Activated naive CD4-positive, alpha-beta T cell treated with anti-CD3 and anti-CD28 coated beads for 36 hours (primary cell): ENCODE measurements around the gene N4BP2. TPM values are rescaled to one million over a fixed set of nuclear protein-coding genes. Genes with fewer than 3 reads are reported as not detected.
"Not testable (repeated sequence)": the region's sequence is repeated elsewhere in the genome, so short reads cannot be mapped to it uniquely, and the experiment has no call there.

Experiments used
- CTCF ChIA-PET: fragments of 350-600 bp; sonication (Branson Sonifier 250); formaldehyde crosslinking; loops from one replicate; lab custom pipeline; 2021; ENCODE audit warnings: antibody characterized with exemption; lab: Charles Lee
- DNase-seq: peaks from one replicate; pipeline ENCODE4 v3.0.0-alpha.2; 2020
- H3K27ac Mint-ChIP-seq: one replicate; pipeline ENCODE4 v1.8.0; 2021; ENCODE audit warnings: mild to moderate bottlenecking, mixed read lengths
- H3K27me3 Mint-ChIP-seq: one replicate; pipeline ENCODE4 v1.8.0; 2021; ENCODE audit warnings: low read depth, mixed read lengths
- H3K36me3 Mint-ChIP-seq: one replicate; pipeline ENCODE4 v1.8.0; 2021; ENCODE audit warnings: low read depth, mixed read lengths
- H3K4me1 Mint-ChIP-seq: one replicate; pipeline ENCODE4 v1.8.0; 2021; ENCODE audit warnings: low read depth, mixed read lengths
- H3K4me3 Mint-ChIP-seq: one replicate; pipeline ENCODE4 v1.8.0; 2021; ENCODE audit warnings: mild to moderate bottlenecking, moderate library complexity, mixed read lengths
- H3K9me3 Mint-ChIP-seq: one replicate; pipeline ENCODE4 v1.8.0; 2021; ENCODE audit warnings: mixed read lengths
- intact Hi-C: fragments of 100-400 bp; cut with micrococcal nuclease; formaldehyde crosslinking; loops from one replicate; pipeline ENCODE4 v1.15.1; 2023
- total RNA-seq, 2 experiments: library from RNA; stranded (reverse); gene quantifications; one replicate each; pipeline ENCODE4 v1.2.3, GENCODE V29; 2021

N4BP2 gene
- total RNA-seq, 2 experiments from 2014 or later: 17.5 to 18.8 TPM

GRCh38 chr4:40134206-40134917 lies 77.7 kb downstream of the N4BP2 start:
- Mint-ChIP-seq H3K27me3 (no peaks in the 10 kb centered on the region), H3K36me3 (peaks cover 19% of the 10 kb centered on the region), H3K27ac (no peak overlapping the region), H3K4me3 (no peak overlapping the region), H3K4me1 (peaks cover 7% of the 10 kb centered on the region), H3K9me3 (no peaks in the 10 kb centered on the region)
- intact Hi-C loops: no loop called here
- CTCF ChIA-PET: no interaction called here
- DNase-seq: no peak

- H3K4me1 Mint-ChIP-seq, H3K9me3 Mint-ChIP-seq, H3K4me3 Mint-ChIP-seq, H3K27ac Mint-ChIP-seq, intact Hi-C loops, H3K27me3 Mint-ChIP-seq, DNase-seq: not testable (repeated sequence)
- CTCF ChIA-PET: interaction anchor here (0.6 kb wide), 1 partner anchor 190 kb away, joined by 3 read pairs; no protein-coding TSS in a partner anchor
- H3K36me3 Mint-ChIP-seq: peaks cover 19% of the 10 kb centered on the region
Measured at GRCh38 chr4:40136202-40136601, 79.6 kb downstream of the N4BP2 start.

DNA sequence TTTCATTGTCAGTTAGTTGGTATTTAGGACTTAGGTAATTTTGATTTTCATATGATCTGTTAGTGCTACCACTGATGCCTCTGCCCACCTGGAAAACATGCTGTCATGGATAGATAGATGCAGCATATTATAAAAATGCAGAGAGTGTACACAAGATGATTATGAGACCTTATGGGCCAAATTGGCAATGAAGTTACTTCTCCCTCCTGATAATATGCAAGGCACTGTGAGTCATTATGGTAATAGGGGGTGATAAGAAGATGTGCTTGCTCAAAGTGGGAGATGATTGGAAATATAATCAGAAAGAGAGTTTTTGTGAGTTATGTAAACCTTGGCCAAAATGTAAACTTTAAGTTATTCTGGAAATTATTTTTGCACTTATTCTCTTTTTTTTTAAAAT lies 83.5 kb downstream of the N4BP2 start:
- H3K27me3 Mint-ChIP-seq: no peaks in the 10 kb centered on the region
- peaks cover 16% of the 10 kb centered on the region for H3K4me1 Mint-ChIP-seq
- intact Hi-C loops: no loop called here
- H3K4me3 Mint-ChIP-seq: no peak overlapping the region
- peaks cover 18% of the 10 kb centered on the region for H3K36me3 Mint-ChIP-seq
- H3K27ac Mint-ChIP-seq: no peak overlapping the region
- H3K9me3 Mint-ChIP-seq: no peaks in the 10 kb centered on the region
- CTCF ChIA-PET: no interaction called here
- no peak for DNase-seq

GRCh38 chr4:40140597-40140996 lies 83.9 kb downstream of the N4BP2 start:
- DNase-seq, intact Hi-C loops, CTCF ChIA-PET, H3K27ac Mint-ChIP-seq, H3K27me3 Mint-ChIP-seq, H3K4me3 Mint-ChIP-seq, H3K9me3 Mint-ChIP-seq: not testable (repeated sequence)
- H3K36me3 Mint-ChIP-seq: peaks cover 16% of the 10 kb centered on the region
- H3K4me1 Mint-ChIP-seq: peaks cover 16% of the 10 kb centered on the region

DNA sequence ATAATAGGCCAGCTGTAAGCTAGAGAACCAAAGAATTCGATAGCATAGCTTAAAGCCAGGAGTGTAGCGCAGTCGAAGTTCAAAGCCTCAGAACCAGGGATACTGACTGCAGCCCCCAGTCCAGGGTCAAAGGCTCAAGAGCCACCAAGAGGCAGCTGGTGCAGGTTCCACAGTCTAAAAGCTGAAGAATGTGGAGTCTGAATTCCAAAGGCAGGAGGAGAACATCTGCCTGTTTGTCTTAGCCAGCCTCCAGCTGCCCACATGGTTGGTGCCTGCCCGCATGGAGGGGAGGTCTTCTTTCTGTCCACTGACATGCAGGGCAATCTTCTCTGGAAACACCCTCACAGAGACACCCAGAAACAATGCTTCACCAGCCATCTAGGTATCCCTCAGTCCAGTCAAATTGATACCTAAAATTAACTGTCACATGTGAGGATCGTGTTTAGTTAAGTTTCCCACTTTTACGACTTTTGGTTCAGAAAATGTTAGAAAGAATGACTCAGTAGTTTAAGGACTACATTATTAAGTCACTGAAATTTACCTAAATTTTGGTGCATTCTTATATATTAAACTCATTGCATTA lies 87.4 kb downstream of the N4BP2 start:
- Mint-ChIP-seq H3K27me3 (no peaks in the 10 kb centered on the region), H3K9me3 (no peaks in the 10 kb centered on the region), H3K4me3 (no peak overlapping the region), H3K36me3 (peaks cover 6% of the 10 kb centered on the region), H3K4me1 (peaks cover 9% of the 10 kb centered on the region), H3K27ac (no peak overlapping the region)
- CTCF ChIA-PET: interaction anchor here (0.8 to 1.1 kb wide), 3 partner anchors 8 to 181 kb away, joined by 3 to 4 read pairs (median 3); no protein-coding TSS in a partner anchor
- DNase-seq: no peak
- intact Hi-C loops: no loop called here

- H3K4me1 Mint-ChIP-seq: peaks cover 9% of the 10 kb centered on the region
- no peaks in the 10 kb centered on the region for H3K9me3 Mint-ChIP-seq
- intact Hi-C loops: no loop called here
- no peak overlapping the region for H3K27ac Mint-ChIP-seq
- no peak for DNase-seq
- CTCF ChIA-PET: no interaction called here
- no peaks in the 10 kb centered on the region for H3K27me3 Mint-ChIP-seq
- no peak overlapping the region for H3K4me3 Mint-ChIP-seq
- H3K36me3 Mint-ChIP-seq: peaks cover 8% of the 10 kb centered on the region
Measured at GRCh38 chr4:40144716-40145115, 88.1 kb downstream of the N4BP2 start.

DNA sequence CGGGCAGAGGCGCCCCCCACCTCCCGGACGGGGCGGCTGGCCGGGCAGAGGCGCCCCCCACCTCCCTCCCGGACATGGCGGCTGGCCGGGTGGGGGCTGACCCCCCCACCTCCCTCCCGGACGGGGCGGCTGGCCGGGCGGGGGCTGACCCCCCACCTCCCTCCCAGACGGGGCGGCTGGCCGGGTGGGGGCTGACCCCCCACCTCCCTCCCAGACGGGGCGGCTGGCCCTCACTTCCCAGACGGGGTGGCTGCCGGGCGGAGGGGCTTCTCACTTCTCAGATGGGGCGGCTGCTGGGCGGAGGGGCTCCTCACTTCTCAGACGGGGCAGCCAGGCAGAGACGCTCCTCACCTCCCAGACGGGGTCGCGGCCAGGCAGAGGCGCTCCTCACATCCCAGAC lies 90.8 kb downstream of the N4BP2 start:
- CTCF ChIA-PET, H3K27me3 Mint-ChIP-seq, DNase-seq, H3K4me3 Mint-ChIP-seq, H3K27ac Mint-ChIP-seq, intact Hi-C loops: not testable (repeated sequence)
- Mint-ChIP-seq H3K9me3 (peaks cover 12% of the 10 kb centered on the region), H3K4me1 (peaks cover 27% of the 10 kb centered on the region), H3K36me3 (peaks cover 24% of the 10 kb centered on the region)

DNA sequence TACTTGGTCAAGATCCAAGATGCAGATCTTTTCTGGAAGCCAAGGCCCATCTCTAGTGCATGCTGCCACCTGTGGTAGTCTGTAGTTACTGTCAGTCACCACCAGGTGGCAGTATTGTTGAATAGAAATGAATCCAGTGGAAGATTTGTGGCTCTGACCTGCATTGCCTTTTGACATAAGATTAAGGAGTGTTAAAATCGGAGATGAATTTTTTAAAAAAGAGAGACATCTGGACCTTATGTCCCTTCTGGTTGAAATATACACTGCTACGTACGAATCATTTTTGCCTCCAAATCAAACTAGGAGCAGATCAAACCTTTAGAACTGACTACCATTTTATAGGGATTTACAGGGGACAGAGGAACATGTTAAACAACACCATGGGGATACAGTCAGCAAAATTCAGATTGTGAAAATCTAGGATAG lies 93.3 kb downstream of the N4BP2 start:
- no peaks in the 10 kb centered on the region for H3K27me3 Mint-ChIP-seq
- H3K4me1 Mint-ChIP-seq: peaks cover 36% of the 10 kb centered on the region
- H3K27ac Mint-ChIP-seq: peak overlapping the region; percentile 70
- intact Hi-C loops: loop anchor here (1.0 to 5.0 kb wide), 10 partner anchors 41 to 692 kb away; partner anchors contain the start of gene N4BP2
- H3K36me3 Mint-ChIP-seq: peaks cover 22% of the 10 kb centered on the region
- CTCF ChIA-PET: interaction anchor here (0.6 to 3.1 kb wide), 26 partner anchors 14 to 532 kb away, joined by 3 to 42 read pairs (median 4); no protein-coding TSS in a partner anchor
- H3K9me3 Mint-ChIP-seq: peaks cover 12% of the 10 kb centered on the region
- DNase-seq: peak; percentile 86
- no peak overlapping the region for H3K4me3 Mint-ChIP-seq

GRCh38 chr4:40150932-40151331 lies 94.3 kb downstream of the N4BP2 start:
- peaks cover 36% of the 10 kb centered on the region for H3K4me1 Mint-ChIP-seq
- H3K36me3 Mint-ChIP-seq: peaks cover 22% of the 10 kb centered on the region
- no peaks in the 10 kb centered on the region for H3K27me3 Mint-ChIP-seq
- intact Hi-C loops: loop anchor here (1.0 to 5.0 kb wide), 10 partner anchors 40 to 691 kb away; partner anchors contain the start of gene N4BP2
- no peak for DNase-seq
- CTCF ChIA-PET: interaction anchor here (0.5 to 3.6 kb wide), 10 partner anchors 9 to 175 kb away, joined by 3 to 42 read pairs (median 10); partner anchors contain the start of gene RHOH
- peaks cover 12% of the 10 kb centered on the region for H3K9me3 Mint-ChIP-seq
- no peak overlapping the region for H3K4me3 Mint-ChIP-seq
- no peak overlapping the region for H3K27ac Mint-ChIP-seq

DNA sequence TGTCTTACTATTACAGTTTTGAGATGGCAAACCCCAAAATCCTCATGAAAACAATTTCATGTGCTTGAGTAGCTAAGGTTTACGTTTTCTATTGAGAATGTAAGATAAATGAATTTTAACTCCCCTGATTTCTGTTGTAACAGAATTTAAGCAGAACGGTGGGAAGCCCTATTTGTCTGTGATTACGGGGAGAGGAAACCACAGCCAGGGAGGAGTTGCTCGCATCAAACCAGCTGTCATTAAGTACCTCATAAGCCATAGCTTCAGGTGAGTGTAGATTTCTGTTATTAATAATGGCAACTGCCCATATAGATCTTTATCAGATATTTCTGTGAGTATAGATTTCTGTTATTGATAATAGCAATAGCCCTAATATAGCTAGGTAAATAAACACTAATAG lies 96.0 kb downstream of the N4BP2 start:
- H3K4me1 Mint-ChIP-seq: peaks cover 36% of the 10 kb centered on the region
- H3K4me3 Mint-ChIP-seq: peak overlapping the region; percentile 34
- intact Hi-C loops: loop anchor here (5.0 kb wide), 1 partner anchor 690 kb away; no protein-coding TSS in a partner anchor
- DNase-seq: no peak
- H3K36me3 Mint-ChIP-seq: peaks cover 20% of the 10 kb centered on the region
- no peaks in the 10 kb centered on the region for H3K27me3 Mint-ChIP-seq
- H3K9me3 Mint-ChIP-seq: peaks cover 12% of the 10 kb centered on the region
- CTCF ChIA-PET: interaction anchor here (0.7 to 3.6 kb wide), 12 partner anchors 10 to 176 kb away, joined by 3 to 42 read pairs (median 6); partner anchors contain the start of gene RHOH
- H3K27ac Mint-ChIP-seq: peak overlapping the region; percentile 69

- CTCF ChIA-PET: no interaction called here
- Mint-ChIP-seq H3K4me1 (peaks cover 27% of the 10 kb centered on the region), H3K9me3 (peaks cover 2% of the 10 kb centered on the region), H3K27ac (no peak overlapping the region), H3K27me3 (no peaks in the 10 kb centered on the region), H3K4me3 (no peak overlapping the region), H3K36me3 (peaks cover 5% of the 10 kb centered on the region)
- DNase-seq: no peak
- intact Hi-C loops: no loop called here
Measured at GRCh38 chr4:40157436-40157835, 100.8 kb downstream of the N4BP2 start.

DNA sequence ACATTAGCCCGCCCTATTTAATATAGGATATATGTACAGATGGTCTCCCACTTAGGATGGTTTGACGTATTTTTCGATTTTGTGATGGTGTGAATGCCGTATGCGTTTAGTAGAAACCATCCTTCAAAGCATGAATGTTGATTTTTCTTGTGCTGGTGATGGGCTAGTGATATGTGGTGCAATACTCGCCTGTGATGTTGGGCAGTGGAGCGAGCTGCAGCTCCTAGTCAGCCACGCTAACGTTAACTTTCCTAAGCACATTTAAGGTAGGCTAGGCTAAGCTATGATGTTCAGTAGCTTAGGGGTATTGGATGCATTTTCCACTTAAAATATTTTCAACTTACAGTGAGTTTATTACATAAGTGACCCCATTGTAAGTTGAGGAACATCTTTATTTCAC lies 103.6 kb downstream of the N4BP2 start:
- Mint-ChIP-seq H3K4me1 (peaks cover 12% of the 10 kb centered on the region), H3K4me3 (no peak overlapping the region), H3K9me3 (peaks cover 4% of the 10 kb centered on the region), H3K27ac (no peak overlapping the region), H3K27me3 (no peaks in the 10 kb centered on the region), H3K36me3 (peaks cover 9% of the 10 kb centered on the region)
- CTCF ChIA-PET: interaction anchor here (1.3 kb wide), 1 partner anchor 9 kb away, joined by 5 read pairs; no protein-coding TSS in a partner anchor
- DNase-seq: no peak
- intact Hi-C loops: no loop called here
